ENCODE data around the gene AEBP2.

DNA sequence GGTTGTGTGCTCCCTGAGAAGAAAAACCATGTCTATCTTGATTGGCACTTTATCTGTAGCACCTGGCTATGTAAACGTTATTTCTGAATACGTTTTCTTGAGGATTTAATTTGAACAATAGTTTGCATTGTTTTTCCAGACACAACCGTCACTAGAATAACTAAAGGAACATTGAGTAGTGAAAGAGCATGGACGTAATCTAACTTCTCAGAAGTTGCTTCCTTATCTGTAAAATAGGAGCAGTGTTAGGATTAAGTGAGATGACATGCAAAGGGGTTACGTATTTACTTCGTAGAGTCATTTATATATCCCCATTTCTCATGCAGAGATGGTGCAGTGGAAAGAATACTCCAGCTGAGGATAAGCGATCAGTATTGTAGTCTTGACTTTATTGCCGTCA lies 8.1 kb downstream of the AEBP2 start:
- TF ChIP-seq SPI1 (IDR thresholded peaks at IDR 0.05; ENCODE audit: low read depth, low read length): no peak
- TF ChIP-seq TAF1 (IDR thresholded peaks at IDR 0.05; ENCODE audit: low read depth, low read length): no peak
- TF ChIP-seq POLR2A (IDR thresholded peaks at IDR 0.05; ENCODE audit: low read depth, low read length): no peak
